Kidney (tissue), 14 donors: ENCODE results near the gene PTPA. TPM values are rescaled to one million over a fixed set of nuclear protein-coding genes. Genes with fewer than 3 reads are reported as not detected.

Experiments used
- DNase-seq, 5 donors: peaks; one replicate each; pipeline ENCODE4 v3.0.0-alpha.2; 2013 to 2020
- FAIRE-seq: peaks from 2 replicates; lab custom pipeline; 2012; peaks lifted over from hg19 to GRCh38; lab: Jason Lieb, UNC
- H3K27ac ChIP-seq, 2 donors: one replicate each; pipeline ENCODE4 v1.7.0; 2013; ENCODE audit warnings: low read depth in 2 of 2, low read length in 2 of 2, inconsistent platforms in 1 of 2
- H3K27me3 ChIP-seq: one replicate; pipeline ENCODE4 v1.7.1; 2013; ENCODE audit warnings: low read length, inconsistent platforms; ENCODE audit not compliant: control insufficient read depth, insufficient read depth
- H3K36me3 ChIP-seq, 3 donors: one replicate each; pipeline versions ENCODE4 v1.7.0 to v1.7.1; 2013; ENCODE audit warnings: low read length in 3 of 3, control low read depth in 1 of 3, inconsistent platforms in 1 of 3; ENCODE audit not compliant: insufficient read depth in 3 of 3, control insufficient read depth in 2 of 3
- H3K4me1 ChIP-seq, 3 donors: one replicate each; pipeline versions ENCODE4 v1.7.0 to v1.7.1; 2013; ENCODE audit warnings: low read length in 3 of 3, inconsistent platforms in 1 of 3, low read depth in 1 of 3; ENCODE audit not compliant: control insufficient read depth in 2 of 3, insufficient read depth in 2 of 3
- H3K4me3 ChIP-seq, 3 donors: one replicate each; pipeline versions ENCODE4 v1.7.0 to v1.8.1; 2013; ENCODE audit warnings: low read length in 3 of 3, control low read depth in 1 of 3, inconsistent platforms in 1 of 3
- H3K9ac ChIP-seq, 3 donors: one replicate each; pipeline versions ENCODE4 v1.7.0 to v1.7.1; 2013; ENCODE audit warnings: low read length in 3 of 3, control low read depth in 1 of 3, inconsistent platforms in 1 of 3
- H3K9me3 ChIP-seq, 3 donors: one replicate each; pipeline versions ENCODE4 v1.7.0 to v1.7.1; 2013; ENCODE audit warnings: low read length in 3 of 3, control low read depth in 1 of 3, inconsistent platforms in 1 of 3; ENCODE audit not compliant: control insufficient read depth in 2 of 3, insufficient read depth in 1 of 3
- intact Hi-C: fragments of 100-400 bp; cut with DNase I; formaldehyde crosslinking; loops from one replicate; pipeline ENCODE4 v1.11.1; 2022
- polyA plus RNA-seq: library from polyadenylated mRNA; stranded (reverse); fragments of 350-450 nt; fragmentation: Illumina TruSeq; extraction: RNeasy Lipid Tissue Mini Kit (QIAGEN cat#74804); gene quantifications from one replicate; pipeline ENCODE4 v1.2.3, GENCODE V29; 2014; ENCODE audit warnings: low read depth, low replicate concordance; ENCODE audit not compliant: insufficient read depth
- total RNA-seq: library from RNA; stranded (reverse); fragmentation: NEBNext Ultra II Directional; extraction: Animal tissue kit (Norgen Biotek cat#: 25700); gene quantifications from one replicate; pipeline ENCODE4 v1.2.1, GENCODE V29; 2021
- TF ChIP-seq, protein P1 (sequence below): IDR thresholded peaks from 3 replicates; pipeline ENCODE4 v1.5.1; 2012; ENCODE audit warnings: mild to moderate bottlenecking, moderate library complexity, borderline replicate concordance; ENCODE audit not compliant: insufficient read depth; ENCODE audit errors: extremely low read depth
- donor health status: control.
- donor health status: control.
- donor health status: control.
- donor health status: control.
- donor health status: control.
- donor health status: DM: yes; HTN: yes; CAD: no.
- donor health status: Normal renal cell carcinoma (clear cell type).

Gene PTPA
- total and polyA plus RNA-seq, 2 donors from 2014 or later, result 161 to 164 TPM

DNA sequence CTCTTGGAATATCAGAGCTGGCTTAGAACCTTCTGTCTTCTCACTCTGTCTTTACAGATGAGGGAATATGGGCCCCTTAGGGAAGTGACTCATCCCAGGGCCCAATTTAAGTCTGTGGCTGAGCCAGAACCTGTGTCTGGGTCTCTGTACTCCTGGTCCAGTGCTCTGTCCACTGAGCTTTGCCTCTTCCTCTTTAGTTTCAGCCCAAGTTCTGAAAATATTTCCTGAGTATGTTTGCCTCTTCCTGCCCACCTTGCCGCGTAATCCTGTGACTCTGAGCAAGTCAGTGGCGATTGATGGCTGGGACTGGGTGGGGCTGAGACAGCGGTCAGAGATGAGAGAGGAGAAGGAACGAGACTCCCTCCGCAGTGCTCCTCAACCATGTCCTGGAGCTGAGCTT is 59.0 kb downstream of the PTPA start:
- intact Hi-C loops, result no loop called here

DNA sequence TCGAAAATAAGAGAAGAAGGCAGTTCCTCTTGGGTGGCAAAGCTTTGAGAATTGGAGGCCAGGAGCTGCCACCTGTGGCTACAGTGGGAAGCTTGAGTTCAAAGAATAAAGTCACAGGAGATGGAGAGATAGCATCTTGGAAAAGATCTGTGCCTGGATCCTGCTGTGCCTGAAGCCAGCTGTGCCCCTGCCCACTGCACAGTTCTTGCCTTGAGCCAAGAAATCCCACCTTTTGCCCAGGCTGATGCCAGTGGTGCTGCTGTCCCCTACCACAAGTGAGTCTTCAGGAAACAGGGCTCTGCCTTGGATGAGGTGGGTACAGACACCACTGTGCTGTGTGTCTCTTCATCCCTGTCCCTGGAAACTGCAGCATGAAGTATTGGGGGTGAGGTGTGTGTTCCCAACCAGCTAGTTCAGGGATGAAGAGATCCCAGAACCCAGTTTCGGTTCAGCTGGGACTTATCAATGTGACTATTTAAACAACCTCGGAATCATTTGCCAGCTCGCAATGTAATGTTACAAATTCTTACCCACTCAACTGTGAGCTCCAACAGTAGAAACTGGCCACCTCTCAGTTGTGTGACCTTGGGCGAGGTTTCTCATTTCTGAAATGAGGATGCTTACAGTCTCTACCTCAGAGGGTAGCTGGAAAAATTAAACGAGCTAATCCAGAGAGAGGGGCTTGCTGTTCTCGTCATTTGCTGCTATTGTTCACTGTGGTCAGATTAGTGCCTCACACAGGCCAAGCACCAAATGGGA is 61.0 kb downstream of the PTPA start:
- Histone ChIP-seq H3K27me3 (no peaks in the 10 kb centered on the region), H3K36me3 (no peaks in the 10 kb centered on the region), H3K9ac (peak overlapping the region in 1 of 3 donors; percentile 35), H3K27ac (no peak overlapping the region), H3K4me3 (no peak overlapping the region), H3K9me3 (no peaks in the 10 kb centered on the region), H3K4me1 (peaks cover 0 to 10% (median 7%) of the 10 kb centered on the region in 3 donors)
- intact Hi-C loops, result no loop called here
- DNase-seq (no peak), FAIRE-seq (no peak)
- TF ChIP-seq, protein P1, sequence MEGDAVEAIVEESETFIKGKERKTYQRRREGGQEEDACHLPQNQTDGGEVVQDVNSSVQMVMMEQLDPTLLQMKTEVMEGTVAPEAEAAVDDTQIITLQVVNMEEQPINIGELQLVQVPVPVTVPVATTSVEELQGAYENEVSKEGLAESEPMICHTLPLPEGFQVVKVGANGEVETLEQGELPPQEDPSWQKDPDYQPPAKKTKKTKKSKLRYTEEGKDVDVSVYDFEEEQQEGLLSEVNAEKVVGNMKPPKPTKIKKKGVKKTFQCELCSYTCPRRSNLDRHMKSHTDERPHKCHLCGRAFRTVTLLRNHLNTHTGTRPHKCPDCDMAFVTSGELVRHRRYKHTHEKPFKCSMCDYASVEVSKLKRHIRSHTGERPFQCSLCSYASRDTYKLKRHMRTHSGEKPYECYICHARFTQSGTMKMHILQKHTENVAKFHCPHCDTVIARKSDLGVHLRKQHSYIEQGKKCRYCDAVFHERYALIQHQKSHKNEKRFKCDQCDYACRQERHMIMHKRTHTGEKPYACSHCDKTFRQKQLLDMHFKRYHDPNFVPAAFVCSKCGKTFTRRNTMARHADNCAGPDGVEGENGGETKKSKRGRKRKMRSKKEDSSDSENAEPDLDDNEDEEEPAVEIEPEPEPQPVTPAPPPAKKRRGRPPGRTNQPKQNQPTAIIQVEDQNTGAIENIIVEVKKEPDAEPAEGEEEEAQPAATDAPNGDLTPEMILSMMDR, result no peak

More for the DNA sequence above, 59.0 kb downstream of the PTPA start:
- H3K36me3 ChIP-seq, result no peaks in the 10 kb centered on the region
- no peak overlapping the region for H3K9ac ChIP-seq
- no peak for DNase-seq
- H3K27me3 ChIP-seq, result no peaks in the 10 kb centered on the region
- no peak overlapping the region for H3K4me3 ChIP-seq
- FAIRE-seq, result no peak
- no peaks in the 10 kb centered on the region for H3K9me3 ChIP-seq
- H3K4me1 ChIP-seq, result peaks cover 0 to 13% (median 13%) of the 10 kb centered on the region in 3 donors
- H3K27ac ChIP-seq, result no peak overlapping the region
- TF ChIP-seq, protein P1, result no peak

DNA sequence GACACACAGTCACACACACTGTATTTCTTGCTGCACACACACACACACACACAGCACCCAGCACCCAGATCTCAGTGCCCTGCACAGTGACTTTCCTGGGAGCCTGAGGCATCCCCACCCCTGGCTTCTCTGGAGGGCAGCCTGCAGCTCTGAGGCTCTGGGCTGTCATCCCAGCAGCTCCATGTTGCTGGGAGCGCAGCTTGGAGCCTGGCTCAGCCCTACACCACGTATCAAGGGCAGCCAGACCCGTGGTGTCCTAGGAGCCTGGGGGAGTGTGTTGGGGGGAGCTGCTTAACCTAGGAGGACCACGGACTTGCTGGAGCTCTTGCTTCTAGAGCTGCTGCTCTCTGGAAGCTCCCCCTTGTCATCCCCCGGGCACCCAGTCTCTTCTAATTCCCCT is 61.6 kb downstream of the PTPA start:
- Histone ChIP-seq H3K27ac (no peak overlapping the region), H3K4me1 (peaks cover 0 to 9% (median 5%) of the 10 kb centered on the region in 3 donors), H3K9me3 (no peaks in the 10 kb centered on the region), H3K36me3 (no peaks in the 10 kb centered on the region), H3K27me3 (no peaks in the 10 kb centered on the region), H3K4me3 (no peak overlapping the region), H3K9ac (peak overlapping the region in 1 of 3 donors; percentile 35)
- DNase-seq (no peak), FAIRE-seq (no peak)
- TF ChIP-seq, protein P1, result no peak
- intact Hi-C loops, result no loop called here
